ENCODE results near the gene GK.

DNA sequence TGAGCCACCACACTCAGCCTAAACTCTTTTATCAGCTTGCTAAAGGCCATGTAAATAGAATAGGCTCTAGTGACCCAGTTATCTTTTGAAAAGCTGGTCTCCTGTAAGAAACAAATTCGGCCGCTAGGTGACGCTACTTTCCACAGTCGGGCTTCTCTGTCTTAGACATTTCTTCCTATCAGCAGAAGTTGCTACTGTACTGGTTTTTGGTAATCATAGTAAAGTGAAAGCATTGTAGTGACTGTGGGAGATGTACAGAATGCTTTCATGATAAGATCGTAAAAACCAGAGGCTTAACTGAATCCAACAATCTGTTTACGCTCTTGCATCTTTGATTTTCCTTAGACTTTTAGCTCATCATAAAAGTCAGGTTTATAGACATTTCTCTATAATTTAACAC, 82.6 kb downstream of the GK start:
- TF ChIP-seq, protein P1, sequence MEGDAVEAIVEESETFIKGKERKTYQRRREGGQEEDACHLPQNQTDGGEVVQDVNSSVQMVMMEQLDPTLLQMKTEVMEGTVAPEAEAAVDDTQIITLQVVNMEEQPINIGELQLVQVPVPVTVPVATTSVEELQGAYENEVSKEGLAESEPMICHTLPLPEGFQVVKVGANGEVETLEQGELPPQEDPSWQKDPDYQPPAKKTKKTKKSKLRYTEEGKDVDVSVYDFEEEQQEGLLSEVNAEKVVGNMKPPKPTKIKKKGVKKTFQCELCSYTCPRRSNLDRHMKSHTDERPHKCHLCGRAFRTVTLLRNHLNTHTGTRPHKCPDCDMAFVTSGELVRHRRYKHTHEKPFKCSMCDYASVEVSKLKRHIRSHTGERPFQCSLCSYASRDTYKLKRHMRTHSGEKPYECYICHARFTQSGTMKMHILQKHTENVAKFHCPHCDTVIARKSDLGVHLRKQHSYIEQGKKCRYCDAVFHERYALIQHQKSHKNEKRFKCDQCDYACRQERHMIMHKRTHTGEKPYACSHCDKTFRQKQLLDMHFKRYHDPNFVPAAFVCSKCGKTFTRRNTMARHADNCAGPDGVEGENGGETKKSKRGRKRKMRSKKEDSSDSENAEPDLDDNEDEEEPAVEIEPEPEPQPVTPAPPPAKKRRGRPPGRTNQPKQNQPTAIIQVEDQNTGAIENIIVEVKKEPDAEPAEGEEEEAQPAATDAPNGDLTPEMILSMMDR (conservative IDR thresholded peaks at IDR 0.05 in 1 of 2, IDR thresholded peaks at IDR 0.05 in 1 of 2; ENCODE audit: extremely low read depth in 1 of 2, insufficient read depth in 1 of 2, low read depth in 1 of 2, low read length in 2 of 2) = peak; percentile 90 to 92
- TF ChIP-seq EZH2 (IDR thresholded peaks at IDR 0.05; ENCODE audit: borderline replicate concordance, low read length) = no peak

Measured in mammary epithelial cell (primary cell).